Renal cortical epithelial cell (primary cell): Measurements from ENCODE around the gene COX4I2. TPM values are rescaled to one million over a fixed set of nuclear protein-coding genes. Genes with fewer than 3 reads are reported as not detected.
A peak's percentile ranks its signal among the peaks of the same experiment; 100 is the strongest.

Experiments
- DNase-seq: peaks from one replicate; pipeline ENCODE4 v3.0.0-alpha.2; 2011; ENCODE audit warnings: low read depth
- total RNA-seq: library from RNA; depleted of rRNA; stranded (reverse); fragments of >200 nt; gene quantifications from 2 replicates; pipeline ENCODE4 v1.2.3, GENCODE V29; 2014

COX4I2 gene
- total RNA-seq, 1 donor from 2014 or later, result not detected

DNA sequence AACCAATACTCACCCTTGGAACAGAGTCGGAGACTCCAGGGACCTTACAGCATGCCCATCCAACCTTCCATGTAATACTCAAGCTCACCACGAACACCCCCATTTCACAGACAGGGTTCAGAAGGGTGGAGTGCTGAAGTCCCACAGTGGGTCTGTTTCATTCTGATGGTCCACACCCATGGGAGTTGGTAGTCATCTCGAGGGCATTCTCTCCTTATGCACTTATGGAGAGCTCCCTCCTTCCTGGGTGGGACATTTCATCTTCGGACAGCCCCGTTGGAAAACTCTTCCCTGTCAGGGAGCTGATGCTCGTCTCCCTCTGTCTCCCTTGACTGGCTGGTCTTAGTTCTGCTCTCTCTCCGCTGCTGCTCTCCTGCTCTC, 38.9 kb downstream of the COX4I2 start:
- DNase-seq, result no peak

DNA sequence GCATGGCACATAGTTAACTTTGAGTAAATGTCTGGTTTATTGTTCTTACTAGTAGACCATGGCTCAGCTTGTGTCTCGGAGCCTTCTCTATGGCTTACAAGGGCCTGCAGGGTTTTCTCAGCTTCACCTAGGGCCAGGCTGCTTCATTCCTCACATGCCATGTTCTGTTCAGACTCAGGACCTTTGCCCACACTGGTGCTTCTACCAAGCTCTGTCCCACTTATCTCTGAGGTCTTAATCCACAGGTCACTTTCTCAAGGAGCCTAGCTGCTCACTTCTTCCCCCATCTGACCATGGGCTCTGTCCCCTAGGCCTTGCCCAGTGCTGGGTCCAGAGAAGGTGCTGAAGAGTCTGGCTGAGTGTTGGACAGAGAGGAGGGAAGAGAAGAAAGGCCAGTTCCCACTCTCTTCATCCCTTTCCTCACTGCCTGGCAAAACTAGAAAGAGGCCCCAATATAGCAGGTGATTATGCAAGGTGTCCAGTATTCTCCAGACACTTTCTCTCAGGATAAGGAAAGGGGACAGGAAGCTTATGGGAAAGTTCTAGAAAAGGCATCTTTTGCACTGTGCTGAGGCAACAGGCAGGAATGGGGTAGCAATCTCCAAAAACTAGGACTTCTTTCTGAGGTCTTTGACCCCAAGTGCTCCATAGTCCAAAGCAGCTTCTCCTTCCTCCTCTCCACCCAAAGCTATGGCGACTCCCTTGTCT, 40.0 kb downstream of the COX4I2 start:
- DNase-seq, result no peak

DNA sequence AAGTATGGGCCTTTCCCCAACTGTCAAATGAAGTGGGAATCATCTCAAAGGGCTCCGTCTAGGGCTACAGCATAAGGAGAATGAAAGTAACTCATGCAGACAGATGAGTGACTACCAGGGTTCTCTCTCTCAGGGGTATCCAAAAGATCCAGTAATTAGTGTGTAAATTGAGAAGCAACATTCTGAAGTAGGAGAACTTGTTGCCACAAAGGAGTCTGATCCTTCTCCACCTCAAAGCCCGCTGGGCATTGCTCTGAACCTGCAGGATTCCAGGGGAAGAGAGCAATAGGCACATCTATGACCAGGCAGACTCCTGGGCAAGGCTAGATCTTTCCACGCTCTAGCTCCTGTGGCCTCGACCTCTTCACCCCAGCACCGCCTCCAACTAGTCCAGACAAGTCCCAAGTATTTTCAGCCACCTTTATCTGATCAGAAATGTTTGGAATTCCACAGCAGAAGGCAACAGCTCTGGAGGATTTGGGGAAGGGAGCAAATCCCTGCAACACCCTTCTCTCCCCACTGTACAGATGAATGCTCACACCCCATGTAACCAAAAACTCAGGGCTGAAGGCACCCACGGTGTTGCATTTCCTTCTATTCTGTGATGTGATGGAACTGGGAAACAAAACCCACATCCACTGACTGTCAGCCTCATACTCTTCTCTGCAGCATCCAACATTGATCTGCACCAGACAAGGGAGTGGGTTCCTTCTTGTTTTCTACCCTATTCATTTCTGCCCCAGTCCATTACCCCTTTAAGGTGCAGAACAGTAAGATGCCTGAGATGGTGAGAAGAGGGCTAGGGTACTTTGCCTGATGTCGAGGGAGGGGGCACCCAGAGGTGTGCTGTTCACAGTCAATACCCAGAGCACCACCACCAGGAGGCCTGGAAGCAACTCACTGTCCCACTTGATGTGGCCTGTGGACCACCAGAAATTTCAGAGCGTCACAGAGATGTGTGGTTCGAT, 41.0 kb downstream of the COX4I2 start:
- DNase-seq, result peak; percentile 65

DNA sequence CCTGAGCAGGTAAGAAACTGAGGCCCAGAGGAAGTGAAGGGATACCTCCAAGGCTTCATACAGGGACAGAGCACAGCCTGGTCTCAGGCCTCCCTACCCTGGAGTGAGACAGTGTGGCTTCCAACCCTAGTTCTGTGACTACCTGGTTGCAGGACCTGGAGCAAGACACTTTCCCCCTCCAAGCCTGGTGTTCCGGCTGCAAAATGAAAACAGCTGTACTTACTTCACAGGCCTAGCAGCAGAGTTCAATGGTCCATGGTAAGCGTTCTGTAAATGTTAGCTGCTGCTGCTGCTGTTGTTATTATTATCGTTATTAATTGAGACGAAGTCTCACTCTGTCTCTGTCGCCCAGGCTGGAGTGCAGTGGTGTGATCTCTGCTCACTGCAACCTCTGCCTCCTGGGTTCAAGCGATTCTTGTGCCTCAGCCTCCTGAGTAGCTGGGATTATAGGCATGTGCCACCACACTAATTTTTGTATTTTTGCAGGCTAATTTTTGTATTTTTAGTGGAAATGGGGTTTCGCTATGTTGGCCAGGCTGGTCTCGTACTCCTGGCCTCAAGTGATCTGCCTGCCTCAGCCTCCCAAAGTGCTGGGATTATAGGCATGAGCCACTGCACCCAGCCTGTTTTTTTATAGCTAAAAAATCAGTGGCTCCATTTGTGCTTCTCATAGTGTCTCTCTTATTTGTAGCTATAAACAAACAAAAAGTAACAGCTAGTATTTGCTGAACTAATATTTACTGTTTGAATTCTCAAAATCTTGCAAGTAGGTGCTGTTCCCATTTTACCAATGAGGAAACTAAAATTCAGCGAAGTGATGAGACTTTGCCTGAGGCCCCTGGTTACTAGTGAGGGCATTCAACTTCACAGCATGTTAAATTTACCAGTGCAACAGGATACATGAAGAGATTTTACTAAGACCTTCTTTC, 41.9 kb downstream of the COX4I2 start:
- no peak for DNase-seq

DNA sequence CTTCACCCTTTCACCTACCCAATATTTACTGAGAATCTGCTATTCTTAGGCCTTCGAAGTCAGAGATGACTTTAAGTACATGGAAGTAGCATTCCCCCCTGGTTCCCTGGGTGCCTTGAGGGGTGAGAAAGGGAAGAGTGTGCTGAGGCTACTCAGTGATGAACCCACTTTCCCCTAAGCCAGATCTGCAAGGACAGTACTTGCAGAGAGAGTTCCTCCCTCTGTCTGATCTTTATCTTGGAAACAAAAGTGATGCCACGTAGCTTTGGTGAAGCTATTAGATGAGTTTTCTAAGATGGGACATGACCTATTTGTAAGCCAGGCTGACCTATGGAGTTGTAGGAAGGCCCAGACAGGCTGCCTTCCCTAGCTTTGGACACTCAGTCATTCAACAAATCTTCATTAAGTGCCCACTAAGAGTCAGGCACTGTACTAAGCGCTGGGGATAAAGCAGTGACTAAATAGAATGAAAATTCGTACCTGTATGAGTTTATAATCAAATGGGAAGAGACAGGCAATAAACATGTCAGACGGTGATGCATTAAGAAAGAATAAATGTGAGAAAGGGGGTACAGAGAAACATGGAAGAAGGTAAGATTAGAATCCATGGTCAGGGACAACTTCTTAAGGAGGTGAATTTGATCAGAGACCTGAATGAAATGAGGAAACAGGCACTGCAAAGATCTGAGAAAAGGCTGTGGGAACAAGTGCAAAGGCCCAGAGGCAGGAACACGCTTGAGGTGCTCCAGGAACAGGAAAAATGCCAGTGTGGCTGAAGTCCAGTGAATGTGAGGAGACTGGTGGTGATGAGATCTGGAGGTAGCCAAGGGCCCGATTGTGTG, 42.8 kb downstream of the COX4I2 start:
- DNase-seq, result no peak

DNA sequence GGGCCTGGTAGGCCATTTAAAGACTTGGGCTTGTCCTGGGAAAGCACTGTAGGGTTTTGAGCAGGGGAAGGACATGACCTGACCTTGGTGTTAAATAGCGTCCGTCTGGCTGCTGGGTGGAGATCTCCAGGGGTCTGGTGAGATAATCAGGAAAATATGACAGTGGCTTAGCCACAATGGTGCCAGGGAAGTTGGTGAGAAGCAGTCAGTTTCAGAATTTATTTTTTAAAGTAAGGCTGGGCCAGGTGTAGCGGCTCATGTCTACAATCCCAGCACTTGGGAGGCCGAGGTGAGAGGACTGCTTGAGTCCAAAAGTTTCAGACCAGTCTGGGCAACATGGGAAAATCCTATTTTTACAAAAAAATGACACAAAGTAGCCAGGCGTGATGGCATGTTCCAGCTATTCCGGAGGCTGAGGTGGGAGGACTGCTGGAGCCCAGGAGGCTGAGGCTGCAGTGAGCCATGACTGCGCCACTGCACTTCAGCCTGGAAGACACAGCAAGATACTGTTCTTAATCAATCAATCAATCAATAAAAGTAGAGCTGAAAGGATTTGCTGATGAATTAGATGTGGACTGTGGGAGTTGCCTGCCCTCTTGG, 43.5 kb downstream of the COX4I2 start:
- no peak for DNase-seq

DNA sequence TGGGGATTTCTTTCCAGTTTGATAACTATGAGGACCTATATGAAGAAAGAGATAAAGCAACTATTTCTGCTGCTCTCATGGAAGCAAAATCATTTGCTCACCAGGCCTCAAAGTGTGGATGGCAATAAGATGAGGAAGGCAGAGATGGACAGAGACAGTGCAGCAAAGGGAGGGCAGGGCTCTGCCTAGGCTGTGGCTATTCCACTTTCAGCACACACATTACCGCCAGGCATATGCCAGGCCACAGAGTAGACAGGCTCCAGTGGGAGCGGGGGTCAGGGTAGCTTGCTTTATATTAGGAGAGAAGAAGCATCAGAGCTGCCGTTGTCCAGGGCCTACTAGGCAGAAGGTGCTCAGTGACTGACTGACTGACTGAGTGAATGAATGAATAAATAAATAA, 44.1 kb downstream of the COX4I2 start:
- DNase-seq, result no peak

DNA sequence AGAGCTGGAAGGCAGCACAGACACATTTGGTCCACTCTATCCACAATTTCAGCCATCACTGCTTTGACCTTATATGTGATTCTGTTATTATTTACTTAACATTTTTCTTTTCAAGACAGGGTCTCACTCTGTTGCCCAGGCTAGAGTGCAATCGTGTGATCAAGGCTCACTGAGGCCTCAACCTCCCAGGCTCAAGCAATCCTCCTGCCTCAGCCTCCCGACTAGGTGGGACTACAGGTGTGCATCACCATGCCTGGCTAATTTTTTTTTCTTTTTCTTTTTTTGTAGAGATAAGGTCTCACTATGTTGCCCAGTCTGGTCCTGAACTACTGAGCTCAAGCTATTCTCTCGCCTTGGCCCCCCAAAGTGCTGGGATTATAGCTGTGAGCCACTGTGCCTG, 44.6 kb downstream of the COX4I2 start:
- no peak for DNase-seq

DNA sequence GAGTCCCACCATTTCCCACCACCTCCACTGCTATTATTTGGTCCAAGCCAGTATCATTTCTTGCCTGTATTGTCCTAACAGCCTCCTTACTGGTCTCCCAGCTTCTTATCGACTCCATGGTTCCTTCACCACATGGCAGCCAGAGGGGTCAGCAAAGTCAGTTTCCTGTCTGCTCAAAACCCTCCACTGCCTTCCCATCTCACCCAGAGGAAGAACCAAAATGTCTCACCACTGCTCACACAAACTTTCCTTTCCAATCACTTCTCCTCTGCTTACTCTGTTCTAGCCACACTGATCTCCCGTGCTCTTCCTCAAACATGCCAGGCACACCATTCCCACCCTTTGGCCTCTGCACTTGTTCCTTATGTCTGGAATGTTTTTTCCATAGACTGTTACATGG, 45.2 kb downstream of the COX4I2 start:
- no peak for DNase-seq

DNA sequence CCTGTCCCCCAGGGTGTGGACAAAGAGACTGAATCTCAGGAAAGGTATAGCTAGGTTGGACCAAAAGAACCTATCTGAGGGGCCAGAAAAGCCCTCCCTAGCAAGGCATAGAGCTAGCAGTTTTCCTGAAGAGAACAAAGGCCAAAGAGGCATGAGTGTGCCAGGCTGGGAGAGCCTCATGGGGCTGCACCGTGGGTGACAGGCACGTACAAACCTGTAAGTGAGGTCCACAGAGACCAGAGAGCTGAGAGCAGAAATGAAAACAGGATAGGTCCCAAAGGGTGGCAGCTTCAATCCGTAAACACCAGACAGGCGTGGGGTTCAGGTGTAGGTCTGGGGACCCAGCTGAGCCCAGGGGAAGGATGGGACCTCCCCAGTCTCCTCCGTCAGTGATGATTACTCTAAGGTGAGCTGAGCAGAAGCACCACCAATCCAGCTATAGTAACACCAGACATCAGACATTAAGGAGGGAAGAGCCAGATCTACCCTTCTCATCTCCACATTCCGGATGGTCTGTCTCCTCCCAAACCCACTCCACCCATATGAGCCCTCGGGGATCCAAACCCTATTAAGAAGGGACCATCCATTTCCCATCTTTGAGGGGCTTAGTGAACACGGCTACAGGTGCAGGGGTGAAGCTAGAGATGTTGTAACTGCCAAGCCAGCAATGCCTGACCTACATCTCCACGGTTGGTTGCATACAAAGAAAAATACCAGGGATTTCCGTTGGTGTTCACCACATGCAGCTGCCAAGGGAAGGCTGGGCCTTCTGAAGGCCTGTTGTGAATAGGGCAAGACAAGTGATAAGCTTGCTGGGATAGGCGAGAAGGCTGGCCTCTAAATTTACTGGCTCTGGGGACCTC, 46.7 kb downstream of the COX4I2 start:
- DNase-seq, result peak; percentile 88

DNA sequence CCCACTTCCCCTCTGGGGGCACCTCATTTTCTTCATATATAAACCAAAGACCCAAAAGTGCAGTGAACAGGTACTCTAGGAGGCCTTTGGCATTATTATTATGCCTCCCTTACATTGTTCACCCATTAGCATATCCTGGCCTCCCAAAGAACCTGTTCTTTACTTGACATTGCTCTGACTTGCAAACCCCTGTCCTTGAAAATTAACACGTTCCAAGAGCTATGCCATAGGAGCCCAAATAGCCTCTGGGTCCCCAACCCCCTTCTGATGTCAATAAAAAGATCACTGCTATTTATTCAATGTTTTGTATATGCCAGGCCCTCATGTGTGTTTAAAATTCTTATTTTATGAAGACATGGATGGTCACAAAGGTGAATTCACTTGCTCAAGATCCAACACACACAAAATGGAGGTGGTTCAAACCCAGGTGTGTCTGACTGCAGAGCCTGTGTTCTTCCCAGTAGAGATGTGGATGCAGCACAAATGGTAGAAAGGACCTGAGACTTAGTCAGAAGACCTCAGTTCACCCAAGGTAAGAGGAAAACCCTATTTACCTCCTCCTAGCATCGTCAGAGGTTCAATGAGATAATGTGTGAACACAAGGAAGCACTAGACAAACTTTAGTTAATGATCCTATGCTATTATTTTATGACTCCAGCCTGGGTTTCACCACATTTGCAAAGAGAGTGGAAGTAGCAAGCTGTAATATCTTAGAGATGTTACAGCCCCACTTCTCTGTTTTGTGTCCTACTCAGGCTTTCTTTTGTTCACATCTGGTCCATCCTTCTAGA, 48.3 kb downstream of the COX4I2 start:
- DNase-seq, result peak; percentile 59

DNA sequence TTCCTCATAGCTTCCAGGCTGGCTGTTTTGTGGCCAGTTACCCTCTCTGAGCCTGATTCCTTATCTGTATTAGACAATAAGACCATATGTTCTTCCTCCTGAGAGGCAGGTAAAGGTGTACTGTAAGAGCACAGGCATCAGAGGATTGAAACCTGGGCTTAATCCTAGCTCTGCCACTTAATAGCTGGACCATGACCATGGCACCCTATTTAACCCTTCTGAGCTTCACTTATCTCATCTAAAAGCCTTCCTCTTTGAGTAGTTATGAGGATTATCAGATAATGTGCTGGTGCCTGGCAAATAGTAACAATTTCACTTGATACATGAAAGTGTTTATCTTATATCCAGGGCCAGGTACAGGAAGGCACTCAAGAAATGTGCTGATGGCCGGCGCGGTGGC, 50.1 kb downstream of the COX4I2 start:
- no peak for DNase-seq

DNA sequence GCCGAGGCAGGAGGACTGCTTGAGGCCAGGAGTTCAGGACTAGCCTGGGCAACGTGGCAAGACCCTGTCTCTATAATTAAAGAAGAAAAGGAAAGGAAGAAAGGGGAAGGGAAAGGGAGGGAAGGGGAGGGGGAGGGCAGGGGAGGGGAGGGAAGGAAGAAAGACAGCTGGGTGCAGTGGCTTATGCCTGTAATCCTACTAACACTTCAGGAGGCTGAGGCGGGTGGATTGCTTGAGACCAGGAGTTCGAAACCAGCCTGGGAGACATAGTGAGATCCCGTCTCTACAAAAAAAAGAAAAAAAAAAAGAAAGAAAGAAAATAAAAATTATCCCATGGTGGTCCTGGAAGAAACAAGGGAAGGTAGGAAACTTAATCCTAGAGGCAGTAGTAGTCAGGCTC, 51.4 kb downstream of the COX4I2 start:
- no peak for DNase-seq

DNA sequence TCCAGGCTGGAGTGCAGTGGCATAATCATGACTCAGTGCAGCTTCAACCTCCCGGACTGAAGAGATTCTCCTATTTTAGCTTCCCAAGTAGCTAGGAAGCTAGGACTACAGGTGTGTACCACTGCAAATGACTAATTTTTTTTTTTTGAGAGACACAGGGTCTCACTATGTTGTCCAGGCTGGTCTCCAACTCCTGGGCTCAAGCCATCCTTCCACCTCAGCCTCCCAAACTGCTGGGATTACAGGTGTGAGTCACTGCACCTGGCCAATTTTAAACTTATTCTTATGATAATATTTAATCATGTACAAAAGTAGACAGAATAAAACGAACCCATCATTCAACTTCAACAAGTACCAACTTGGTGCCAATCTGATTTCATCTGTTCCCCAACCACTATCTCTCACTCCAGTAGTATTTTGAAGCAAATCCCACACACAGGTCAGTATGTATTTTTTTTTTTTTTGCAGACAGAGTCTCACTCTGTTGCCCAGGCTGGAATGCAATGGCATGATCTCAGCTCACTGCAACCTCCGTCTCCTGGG, 52.5 kb downstream of the COX4I2 start:
- no peak for DNase-seq

DNA sequence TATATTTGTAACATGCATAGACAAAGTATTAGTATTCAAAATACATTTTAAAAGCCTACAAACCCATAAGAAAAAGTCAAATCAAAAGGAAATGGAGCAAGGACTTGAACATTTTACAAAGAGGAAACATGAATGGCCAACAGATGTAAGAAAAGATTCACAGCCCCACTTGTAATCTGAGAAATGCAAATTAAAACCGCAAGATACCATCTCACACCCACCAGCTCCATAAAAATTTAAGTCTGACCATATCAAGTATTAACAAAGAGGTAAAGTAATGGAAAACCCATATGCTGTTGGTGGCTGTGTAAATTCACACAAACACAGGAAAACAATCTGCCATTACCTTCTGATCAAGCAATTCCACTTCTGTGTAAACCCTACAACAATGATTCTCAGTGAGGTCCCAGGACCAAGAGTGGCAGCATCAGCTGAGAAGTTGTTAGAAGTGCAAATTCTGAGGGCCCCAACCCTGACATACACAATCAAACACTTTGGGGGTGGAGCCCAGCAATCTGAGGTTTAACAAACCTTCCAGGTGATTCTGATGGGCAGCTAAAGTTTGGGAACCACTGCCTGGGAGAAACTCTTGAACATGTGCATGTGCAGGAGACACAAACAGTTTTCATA, 54.0 kb downstream of the COX4I2 start:
- peak; percentile 67 for DNase-seq

DNA sequence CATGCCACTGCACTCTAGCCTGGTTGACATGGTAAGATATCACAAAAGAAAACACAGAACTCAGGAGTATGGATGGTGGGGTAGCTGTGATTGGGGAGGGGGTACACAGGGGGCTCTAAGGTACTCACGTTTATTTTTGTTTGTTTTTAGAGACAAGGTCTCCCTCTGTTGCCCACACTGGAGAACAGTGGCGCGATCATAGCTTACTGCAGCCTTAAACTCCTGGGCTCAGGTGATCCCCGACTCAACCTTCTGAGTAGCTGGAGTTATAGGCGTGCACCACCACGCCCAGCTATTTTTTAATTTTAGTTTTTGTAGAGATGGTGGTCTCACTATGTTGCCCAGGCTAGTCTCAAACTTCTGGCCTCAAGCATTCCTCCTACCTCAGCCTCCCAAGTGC, 55.7 kb downstream of the COX4I2 start:
- no peak for DNase-seq

DNA sequence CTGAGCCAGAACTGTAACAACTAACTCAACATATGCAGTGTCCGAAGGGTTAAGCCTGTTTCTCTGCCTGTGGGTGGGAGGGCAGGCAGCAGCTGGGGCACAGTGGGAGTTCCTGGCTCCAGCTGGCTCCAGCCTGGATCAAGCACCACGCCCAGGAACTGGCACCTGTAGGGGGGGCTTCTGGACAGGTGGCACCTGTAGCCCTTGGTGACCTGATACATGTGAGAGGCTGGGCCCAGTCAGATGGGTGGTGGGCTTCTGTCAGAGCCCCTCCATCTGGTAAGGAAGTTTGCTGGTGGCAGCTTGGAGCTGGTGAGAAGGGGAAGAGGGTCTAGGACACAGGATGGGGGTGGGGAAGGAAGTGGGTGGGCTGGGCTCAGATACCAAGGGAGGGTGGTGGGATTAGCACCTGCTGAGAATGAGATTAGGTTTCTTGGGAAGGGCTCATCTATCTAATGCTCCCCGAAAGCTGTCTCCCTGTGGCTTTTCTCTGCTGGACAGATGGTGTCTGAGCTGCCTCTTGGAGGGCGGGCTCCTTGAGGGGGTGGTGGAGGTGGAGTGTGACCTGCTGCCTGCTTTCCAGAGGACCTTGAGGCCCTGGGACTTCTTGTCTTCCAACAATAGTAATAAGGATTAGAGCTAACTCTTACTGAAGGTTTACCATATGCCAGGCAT, 56.4 kb downstream of the COX4I2 start:
- DNase-seq, result no peak
